GM12874 (cell line): ENCODE measurements around the gene VRK3.

Experiments
- TF ChIP-seq, protein P1 (sequence below): IDR thresholded peaks from 2 replicates; pipeline ENCODE4 v1.5.1; 2011; ENCODE audit warnings: low read depth, mild to moderate bottlenecking, control low read depth, low read length, moderate library complexity; ENCODE audit not compliant: insufficient read depth

Gene VRK3

GRCh38 chr19:50042363-50043024, 17.3 kb upstream of the VRK3 start:
- TF ChIP-seq, protein P1, sequence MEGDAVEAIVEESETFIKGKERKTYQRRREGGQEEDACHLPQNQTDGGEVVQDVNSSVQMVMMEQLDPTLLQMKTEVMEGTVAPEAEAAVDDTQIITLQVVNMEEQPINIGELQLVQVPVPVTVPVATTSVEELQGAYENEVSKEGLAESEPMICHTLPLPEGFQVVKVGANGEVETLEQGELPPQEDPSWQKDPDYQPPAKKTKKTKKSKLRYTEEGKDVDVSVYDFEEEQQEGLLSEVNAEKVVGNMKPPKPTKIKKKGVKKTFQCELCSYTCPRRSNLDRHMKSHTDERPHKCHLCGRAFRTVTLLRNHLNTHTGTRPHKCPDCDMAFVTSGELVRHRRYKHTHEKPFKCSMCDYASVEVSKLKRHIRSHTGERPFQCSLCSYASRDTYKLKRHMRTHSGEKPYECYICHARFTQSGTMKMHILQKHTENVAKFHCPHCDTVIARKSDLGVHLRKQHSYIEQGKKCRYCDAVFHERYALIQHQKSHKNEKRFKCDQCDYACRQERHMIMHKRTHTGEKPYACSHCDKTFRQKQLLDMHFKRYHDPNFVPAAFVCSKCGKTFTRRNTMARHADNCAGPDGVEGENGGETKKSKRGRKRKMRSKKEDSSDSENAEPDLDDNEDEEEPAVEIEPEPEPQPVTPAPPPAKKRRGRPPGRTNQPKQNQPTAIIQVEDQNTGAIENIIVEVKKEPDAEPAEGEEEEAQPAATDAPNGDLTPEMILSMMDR = no peak

DNA sequence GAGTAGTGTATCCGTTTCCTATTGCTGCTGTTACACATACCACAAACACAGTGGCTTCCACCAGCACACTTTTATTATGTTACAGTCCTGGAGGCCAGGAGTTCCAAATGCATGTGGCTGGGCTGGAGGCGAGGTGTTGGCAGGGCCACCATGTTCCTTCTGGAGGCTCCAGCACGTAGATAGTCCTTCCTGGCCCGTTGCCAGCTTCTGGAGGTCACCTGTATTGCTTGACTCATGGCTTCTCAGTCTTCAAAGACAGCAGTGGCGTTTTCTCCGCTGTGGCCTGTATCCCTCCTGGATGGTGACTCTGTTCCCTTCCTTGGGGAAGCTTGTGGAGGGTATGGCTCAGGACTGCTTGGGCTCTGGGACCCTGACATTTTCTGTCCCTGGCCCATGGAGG, 15.8 kb upstream of the VRK3 start:
- TF ChIP-seq, protein P1 = no peak

DNA sequence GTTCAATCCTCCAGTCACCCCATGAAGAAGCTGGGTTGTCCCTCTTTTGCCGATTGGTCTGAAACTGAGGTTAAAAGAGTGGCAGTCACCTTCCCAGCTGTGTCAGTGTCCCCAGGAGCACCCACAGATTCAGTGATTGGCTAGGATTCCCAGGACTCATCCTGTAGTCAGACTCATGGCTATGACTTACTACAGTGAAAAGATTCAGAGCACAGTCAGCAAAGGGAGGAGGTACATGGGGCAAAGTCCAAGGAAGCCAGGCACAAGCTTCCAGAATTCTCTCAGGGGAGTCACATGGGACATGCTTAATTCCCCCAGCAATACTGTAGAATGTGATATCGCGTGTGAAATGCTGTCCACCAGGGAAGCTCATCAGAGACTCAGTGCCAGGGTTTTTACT, 14.8 kb upstream of the VRK3 start:
- TF ChIP-seq, protein P1 = no peak

- TF ChIP-seq, protein P1 = no peak
These were observed 11.7 kb upstream of the VRK3 start for GRCh38 chr19:50036908-50037307.

DNA sequence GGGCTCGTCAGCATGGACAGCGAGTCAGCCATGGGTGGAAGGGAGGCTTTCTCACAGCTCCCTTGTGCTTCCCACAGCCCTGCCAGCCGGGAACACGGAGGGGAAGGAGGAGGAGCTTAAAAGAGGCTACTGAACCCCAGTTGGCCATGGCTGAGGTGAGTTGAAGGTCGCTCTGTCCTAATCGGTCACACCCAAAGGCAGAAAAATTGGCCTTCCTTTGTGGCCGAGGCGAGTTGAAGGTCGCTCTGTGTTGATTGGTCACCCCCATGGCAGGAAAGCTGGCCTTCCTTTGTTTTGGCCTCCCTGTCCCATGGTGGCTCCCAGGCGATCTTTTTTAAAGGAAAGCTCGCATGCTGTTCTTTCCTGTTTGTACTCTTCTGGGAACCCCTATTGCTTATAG, 5.8 kb upstream of the VRK3 start:
- TF ChIP-seq, protein P1 = no peak

DNA sequence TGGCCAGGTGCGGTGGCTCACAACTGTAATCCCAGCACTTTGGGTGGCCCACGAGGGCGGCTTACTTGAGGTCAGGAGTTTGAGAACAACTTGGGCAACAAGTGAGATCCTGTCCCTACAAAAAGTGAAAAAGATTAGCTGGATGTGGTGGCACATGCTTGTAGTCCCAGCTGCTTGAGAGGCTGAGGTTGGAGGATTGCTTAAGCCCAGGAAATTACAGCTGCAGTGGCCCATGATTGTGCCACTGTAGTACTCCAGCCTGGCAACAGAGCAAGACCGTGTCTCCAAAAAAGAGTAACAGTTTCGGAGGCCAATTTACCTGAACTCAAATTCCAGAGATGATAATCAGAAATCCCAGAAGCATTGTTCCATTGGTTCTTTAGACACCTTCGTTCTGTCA, 5.1 kb upstream of the VRK3 start:
- TF ChIP-seq, protein P1 = no peak

DNA sequence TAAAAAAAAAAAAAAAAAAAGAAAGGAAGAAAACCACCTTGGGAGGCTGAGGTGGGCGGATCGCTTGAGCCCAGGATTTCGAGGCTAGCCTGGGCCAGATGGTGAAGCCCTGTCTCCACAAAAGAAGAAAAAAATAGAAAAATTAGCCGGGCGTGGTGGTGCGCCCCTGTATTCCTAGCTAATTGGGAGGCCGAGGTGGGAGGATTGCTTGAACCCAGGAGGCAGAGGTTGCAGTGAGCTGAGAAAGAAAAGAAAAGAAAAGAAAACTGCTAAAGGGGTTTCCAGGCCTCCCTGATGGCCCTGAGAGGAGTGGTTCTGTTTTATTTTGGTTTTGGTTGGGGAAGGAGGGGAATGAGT, 1.4 kb upstream of the VRK3 start:
- TF ChIP-seq, protein P1 = no peak
